ENCODE data around the gene PITPNC1. TPM values are rescaled to one million over a fixed set of nuclear protein-coding genes. Genes with fewer than 3 reads are reported as not detected.
A peak's percentile ranks its signal among the peaks of the same experiment; 100 is the strongest.

Gene PITPNC1
- total and polyA plus RNA-seq, 8 donors, result 9.7 to 21.9 (median 11.3) TPM

- TF ChIP-seq CTCF (IDR thresholded peaks at IDR 0.05), result no peak
- no peaks in the 10 kb centered on the region for H3K4me1 ChIP-seq
- H3K4me3 ChIP-seq, result no peak overlapping the region
- no peaks in the 10 kb centered on the region for H3K36me3 ChIP-seq
- DNase-seq (no peak), ATAC-seq (no peak)
- H3K9me3 ChIP-seq, result no peaks in the 10 kb centered on the region
- H3K27me3 ChIP-seq, result no peaks in the 10 kb centered on the region
- intact Hi-C loops (cut with DNase I), result no loop called here
- H3K27ac ChIP-seq, result no peak overlapping the region
These were observed 225.4 kb downstream of the PITPNC1 start for GRCh38 chr17:67602444-67602843.

DNA sequence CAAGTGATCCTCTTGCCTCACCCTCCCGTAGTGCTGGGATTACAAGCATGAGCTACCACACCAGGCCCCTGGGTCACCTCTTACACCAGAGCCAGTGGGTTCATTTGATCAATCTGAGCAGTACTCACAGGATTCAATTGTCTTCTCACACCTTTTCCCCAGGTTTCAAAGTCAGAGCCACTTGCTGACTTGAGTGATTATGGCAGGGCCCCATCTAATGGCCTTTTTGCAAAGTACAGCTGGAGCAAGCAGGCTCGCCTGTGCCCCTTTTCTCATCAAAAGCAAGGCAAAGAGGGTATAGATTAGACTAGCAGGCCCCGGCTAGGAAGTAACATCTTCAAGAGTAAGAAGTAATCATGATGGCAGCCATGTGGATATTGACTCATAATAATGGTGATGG lies 225.9 kb downstream of the PITPNC1 start:
- Histone ChIP-seq H3K36me3 (no peaks in the 10 kb centered on the region), H3K27ac (no peak overlapping the region), H3K4me3 (no peak overlapping the region), H3K4me1 (no peaks in the 10 kb centered on the region), H3K9me3 (no peaks in the 10 kb centered on the region), H3K27me3 (no peaks in the 10 kb centered on the region)
- no peak for DNase-seq
- intact Hi-C loops (cut with DNase I), result no loop called here
- peak in 1 of 2 donors; percentile 12 for TF ChIP-seq CTCF (IDR thresholded peaks at IDR 0.05)
- ATAC-seq, result peak; percentile 52

DNA sequence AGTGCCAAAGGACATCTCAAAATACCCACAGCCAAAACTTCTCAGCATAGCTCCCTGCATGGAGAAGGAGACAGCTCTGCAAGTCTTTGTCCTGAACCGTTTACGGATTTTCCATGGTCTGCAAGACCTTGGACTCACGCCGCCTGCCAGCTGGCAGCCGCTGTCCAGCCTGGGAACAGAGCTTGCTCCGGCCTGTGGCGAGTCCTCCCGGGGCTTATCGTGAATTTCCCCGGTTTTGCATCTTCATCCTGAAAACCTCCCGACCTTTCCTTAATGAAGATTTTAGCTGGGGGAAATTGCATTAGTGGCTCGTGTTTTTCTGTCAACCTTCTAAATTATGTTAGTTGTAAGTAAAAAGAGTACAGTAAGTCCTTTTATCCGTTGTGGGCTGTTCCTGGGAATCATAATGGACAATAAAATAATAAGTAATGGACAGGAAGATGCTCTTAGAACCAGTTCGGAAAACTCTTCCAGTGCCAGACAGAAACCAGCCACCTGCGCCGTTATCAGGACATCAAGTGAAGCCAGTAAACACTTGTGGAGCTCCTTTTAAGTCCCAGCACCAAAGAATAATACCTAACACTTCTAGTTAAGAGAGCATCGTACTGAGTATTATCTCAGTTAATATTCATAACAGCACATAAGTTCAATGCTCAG lies 228.3 kb downstream of the PITPNC1 start:
- peak; percentile 42 for ATAC-seq
- Histone ChIP-seq H3K4me3 (no peak overlapping the region), H3K27me3 (no peaks in the 10 kb centered on the region), H3K36me3 (no peaks in the 10 kb centered on the region), H3K27ac (no peak overlapping the region), H3K4me1 (no peaks in the 10 kb centered on the region), H3K9me3 (no peaks in the 10 kb centered on the region)
- no peak for TF ChIP-seq CTCF (IDR thresholded peaks at IDR 0.05)
- intact Hi-C loops (cut with DNase I), result no loop called here
- DNase-seq, result peak in 2 of 4 donors; percentile 41 to 73

DNA sequence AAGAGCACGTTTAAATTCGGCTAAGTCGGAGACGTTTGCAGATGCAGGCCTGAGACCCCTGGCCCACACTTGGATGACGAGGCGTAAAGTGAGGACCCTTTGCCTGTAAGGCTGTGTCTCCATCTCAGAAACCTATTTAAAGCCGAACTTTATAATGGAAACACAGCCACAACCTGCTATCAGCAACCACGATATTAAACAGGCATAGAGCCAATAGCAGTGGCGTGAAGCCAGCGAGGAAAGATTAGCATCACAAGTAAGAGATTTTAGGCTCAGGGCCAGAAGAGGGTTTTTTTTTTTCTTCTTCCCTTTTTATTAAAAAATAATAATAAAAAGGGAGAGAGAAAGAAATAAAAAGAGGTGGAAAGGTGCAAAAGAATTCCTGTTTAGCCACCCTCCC lies 229.4 kb downstream of the PITPNC1 start:
- intact Hi-C loops (cut with DNase I), result no loop called here
- Histone ChIP-seq H3K36me3 (no peaks in the 10 kb centered on the region), H3K9me3 (no peaks in the 10 kb centered on the region), H3K27me3 (no peaks in the 10 kb centered on the region), H3K27ac (no peak overlapping the region), H3K4me3 (no peak overlapping the region), H3K4me1 (no peaks in the 10 kb centered on the region)
- TF ChIP-seq CTCF (IDR thresholded peaks at IDR 0.05), result no peak
- DNase-seq (peak in 1 of 4 donors; percentile 45), ATAC-seq (no peak)

GRCh38 chr17:67606896-67607604 lies 230.0 kb downstream of the PITPNC1 start:
- H3K9me3 ChIP-seq, result no peaks in the 10 kb centered on the region
- H3K27me3 ChIP-seq, result no peaks in the 10 kb centered on the region
- no peak for TF ChIP-seq CTCF (IDR thresholded peaks at IDR 0.05)
- no peaks in the 10 kb centered on the region for H3K36me3 ChIP-seq
- no peak for DNase-seq
- H3K27ac ChIP-seq, result no peak overlapping the region
- intact Hi-C loops (cut with DNase I), result no loop called here
- H3K4me1 ChIP-seq, result no peaks in the 10 kb centered on the region
- ATAC-seq, result peak; percentile 25
- H3K4me3 ChIP-seq, result no peak overlapping the region
